ENCODE data around the gene AP3D1.
A peak's percentile ranks its signal among the peaks of the same experiment; 100 is the strongest.

DNA sequence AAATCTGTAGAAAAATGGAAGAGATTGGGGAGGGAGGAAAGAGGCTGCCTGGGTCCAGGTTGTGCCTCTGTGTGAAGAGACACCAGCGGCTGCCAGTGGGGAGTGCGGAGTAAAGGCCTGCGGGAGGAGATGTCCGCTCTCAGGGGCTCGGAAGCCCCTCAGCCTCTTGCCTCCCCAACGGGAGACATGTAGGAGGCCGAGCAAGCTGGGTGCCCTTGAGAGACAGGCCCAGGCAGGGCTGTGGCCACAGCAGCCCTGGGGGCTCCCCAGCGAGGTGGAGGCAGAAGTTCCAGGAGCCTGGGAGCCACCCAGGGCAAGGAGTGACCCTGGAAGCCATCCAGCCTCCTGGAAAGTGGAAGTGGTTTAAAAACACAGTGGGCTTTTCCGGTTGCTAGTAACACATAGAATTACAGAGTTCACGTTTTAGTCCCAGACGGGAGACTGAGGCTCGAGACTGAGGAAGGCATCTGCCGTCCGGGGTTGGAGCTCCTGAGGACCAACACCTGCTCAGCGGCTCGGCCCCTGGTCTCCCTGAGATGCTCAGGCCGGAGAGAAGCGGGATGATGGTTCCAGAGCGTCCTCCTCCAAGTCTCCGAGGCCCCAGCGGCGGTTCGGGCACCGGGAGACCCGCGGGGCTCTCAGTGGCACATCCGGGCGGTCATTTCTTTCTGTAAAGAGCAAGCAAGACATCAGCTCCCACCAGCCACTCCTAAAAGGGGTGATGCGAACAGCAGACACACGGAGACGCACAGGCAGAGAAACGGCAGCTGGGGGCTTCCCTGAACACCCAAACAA lies 78.4 kb downstream of the AP3D1 start:
- TF ChIP-seq, protein P1, sequence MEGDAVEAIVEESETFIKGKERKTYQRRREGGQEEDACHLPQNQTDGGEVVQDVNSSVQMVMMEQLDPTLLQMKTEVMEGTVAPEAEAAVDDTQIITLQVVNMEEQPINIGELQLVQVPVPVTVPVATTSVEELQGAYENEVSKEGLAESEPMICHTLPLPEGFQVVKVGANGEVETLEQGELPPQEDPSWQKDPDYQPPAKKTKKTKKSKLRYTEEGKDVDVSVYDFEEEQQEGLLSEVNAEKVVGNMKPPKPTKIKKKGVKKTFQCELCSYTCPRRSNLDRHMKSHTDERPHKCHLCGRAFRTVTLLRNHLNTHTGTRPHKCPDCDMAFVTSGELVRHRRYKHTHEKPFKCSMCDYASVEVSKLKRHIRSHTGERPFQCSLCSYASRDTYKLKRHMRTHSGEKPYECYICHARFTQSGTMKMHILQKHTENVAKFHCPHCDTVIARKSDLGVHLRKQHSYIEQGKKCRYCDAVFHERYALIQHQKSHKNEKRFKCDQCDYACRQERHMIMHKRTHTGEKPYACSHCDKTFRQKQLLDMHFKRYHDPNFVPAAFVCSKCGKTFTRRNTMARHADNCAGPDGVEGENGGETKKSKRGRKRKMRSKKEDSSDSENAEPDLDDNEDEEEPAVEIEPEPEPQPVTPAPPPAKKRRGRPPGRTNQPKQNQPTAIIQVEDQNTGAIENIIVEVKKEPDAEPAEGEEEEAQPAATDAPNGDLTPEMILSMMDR (IDR thresholded peaks at IDR 0.05 in 8 of 11, conservative IDR thresholded peaks at IDR 0.05 in 3 of 11) = no peak
- peak in 1 of 3 donors; percentile 61 for TF ChIP-seq POLR2AphosphoS5 (IDR thresholded peaks at IDR 0.05)

All from spleen (tissue), 7 donors.